GM23338 (cell line): ENCODE results near the gene SLC38A8. TPM values are rescaled to one million over a fixed set of nuclear protein-coding genes. Genes with fewer than 3 reads are reported as not detected.

ENCODE experiments used
- ATAC-seq: fragments of 200-7000 bp; cut with Tn5 transposase; 3 replicates; pipeline ENCODE4 v1.9.1; 2020
- DNase-seq: peaks from one replicate; pipeline ENCODE4 v3.0.0-alpha.2; 2015; ENCODE audit warnings: low spot score
- H2AFZ ChIP-seq: fragments of 200-600 bp; sonication (generic); 2 replicates; pipeline ENCODE4 v1.8.0; 2016; ENCODE audit warnings: antibody characterized with exemption, mild to moderate bottlenecking, moderate library complexity
- H3F3A ChIP-seq: fragments of 200-600 bp; sonication (generic); replicated peaks from 2 replicates; pipeline ENCODE4 v1.8.0; 2017; ENCODE audit warnings: antibody characterized with exemption, mixed run types, low read depth
- H3K27ac ChIP-seq: fragments of 200-600 bp; sonication (generic); 2 replicates; pipeline ENCODE4 v1.6.1; 2016; ENCODE audit warnings: low read depth
- H3K27me3 ChIP-seq: fragments of 200-600 bp; sonication (generic); 2 replicates; pipeline ENCODE4 v1.8.0; 2016; ENCODE audit warnings: mild to moderate bottlenecking, mixed run types, moderate library complexity; ENCODE audit not compliant: insufficient read depth
- H3K36me3 ChIP-seq: fragments of 200-600 bp; sonication (generic); 2 replicates; pipeline ENCODE4 v1.8.0; 2016; ENCODE audit warnings: mild to moderate bottlenecking; ENCODE audit not compliant: insufficient read depth
- H3K4me1 ChIP-seq: fragments of 200-600 bp; sonication (generic); 2 replicates; pipeline ENCODE4 v1.8.0; 2016; ENCODE audit warnings: mild to moderate bottlenecking, moderate library complexity; ENCODE audit not compliant: insufficient read depth
- H3K4me2 ChIP-seq: fragments of 200-600 bp; sonication (generic); 2 replicates; pipeline ENCODE4 v1.7.1; 2017; ENCODE audit warnings: mixed run types
- H3K4me3 ChIP-seq: fragments of 200-600 bp; sonication (generic); 2 replicates; pipeline ENCODE4 v1.6.1; 2016; ENCODE audit warnings: mixed run types
- H3K79me2 ChIP-seq: fragments of 200-600 bp; sonication (generic); replicated peaks from 2 replicates; pipeline ENCODE4 v1.8.0; 2017; ENCODE audit warnings: mild to moderate bottlenecking; ENCODE audit not compliant: insufficient read depth
- H3K9me2 ChIP-seq: fragments of 200-600 bp; sonication (generic); 2 replicates; pipeline ENCODE4 v1.8.0; 2017; ENCODE audit not compliant: insufficient read depth
- H4K20me1 ChIP-seq: fragments of 200-600 bp; sonication (generic); replicated peaks from 2 replicates; pipeline ENCODE4 v1.8.0; 2017; ENCODE audit warnings: mild to moderate bottlenecking; ENCODE audit not compliant: insufficient read depth
- H3K27ac Mint-ChIP-seq: 2 replicates; pipeline ENCODE4 v1.8.0; 2020; ENCODE audit warnings: inconsistent platforms, mild to moderate bottlenecking, moderate library complexity, mixed read lengths
- H3K27me3 Mint-ChIP-seq: 3 replicates; pipeline ENCODE4 v1.8.0; 2022; ENCODE audit warnings: low read depth, mild to moderate bottlenecking, moderate library complexity, mixed read lengths, inconsistent platforms; ENCODE audit not compliant: insufficient read depth, poor library complexity
- H3K36me3 Mint-ChIP-seq: 3 replicates; pipeline ENCODE4 v1.8.0; 2021; ENCODE audit warnings: low read depth, mild to moderate bottlenecking, inconsistent platforms, moderate library complexity, mixed read lengths
- H3K4me1 Mint-ChIP-seq: 3 replicates; pipeline ENCODE4 v1.8.0; 2020; ENCODE audit warnings: mild to moderate bottlenecking, inconsistent platforms, mixed read lengths
- H3K4me3 Mint-ChIP-seq: 3 replicates; pipeline ENCODE4 v1.8.0; 2021; ENCODE audit warnings: moderate library complexity, mild to moderate bottlenecking, inconsistent platforms, mixed read lengths
- H3K9me3 Mint-ChIP-seq: 3 replicates; pipeline ENCODE4 v1.8.0; 2020; ENCODE audit warnings: moderate library complexity, mild to moderate bottlenecking, inconsistent platforms, mixed read lengths
- CREB1 ChIP-seq: fragments of 250-450 bp; sonication (Bioruptor Pico); IDR thresholded peaks from 2 replicates; pipeline ENCODE4 v1.5.0; 2020; ENCODE audit warnings: low read depth, mild to moderate bottlenecking, moderate library complexity
- CTCF ChIP-seq, 2 experiments: fragments of 200-600 bp in 1 of 2; sonication (generic) in 1 of 2; conservative IDR thresholded peaks; 2 replicates each; pipeline versions ENCODE4 v1.5.1 to v1.6.1; 2016 to 2017; ENCODE audit warnings: antibody characterized with exemption in 2 of 2, low read depth in 2 of 2, mild to moderate bottlenecking in 2 of 2, moderate library complexity in 1 of 2
- EZH2phosphoT487 ChIP-seq: fragments of 200-600 bp; sonication (generic); IDR thresholded peaks from one replicate; pipeline ENCODE4 v1.8.1; 2018; ENCODE audit warnings: antibody characterized with exemption; ENCODE audit not compliant: unreplicated experiment
- JUNB ChIP-seq: IDR thresholded peaks from one replicate; pipeline ENCODE4 v1.6.1; 2016; ENCODE audit warnings: antibody characterized with exemption; ENCODE audit not compliant: unreplicated experiment
- NANOG ChIP-seq: IDR thresholded peaks from 2 replicates; pipeline ENCODE4 v1.6.1; 2016; ENCODE audit warnings: antibody characterized with exemption, borderline replicate concordance
- POLR2AphosphoS5 ChIP-seq: IDR thresholded peaks from 2 replicates; pipeline ENCODE4 v1.6.1; 2016; ENCODE audit warnings: antibody characterized with exemption, low read depth
- REST ChIP-seq: IDR thresholded peaks from one replicate; pipeline ENCODE4 v1.6.1; 2018; ENCODE audit warnings: antibody characterized with exemption; ENCODE audit not compliant: unreplicated experiment
- STAT1 ChIP-seq: IDR thresholded peaks from one replicate; pipeline ENCODE4 v1.6.1; 2016; ENCODE audit warnings: antibody characterized with exemption; ENCODE audit not compliant: unreplicated experiment
- ZNF114 ChIP-seq: fragments of 250-450 bp; sonication (Bioruptor Pico); IDR thresholded peaks from 2 replicates; pipeline ENCODE4 v1.5.0; 2020; ENCODE audit warnings: mild to moderate bottlenecking, moderate library complexity
- ZNF331 ChIP-seq: fragments of 250-450 bp; sonication (Bioruptor Pico); IDR thresholded peaks from 2 replicates; pipeline ENCODE4 v1.5.0; 2020; ENCODE audit warnings: low read depth, mild to moderate bottlenecking, moderate library complexity
- ZNF462 ChIP-seq: fragments of 250-450 bp; sonication (Bioruptor Pico); IDR thresholded peaks from 2 replicates; pipeline ENCODE4 v1.5.0; 2020; ENCODE audit warnings: mild to moderate bottlenecking, moderate library complexity
- polyA plus RNA-seq: library from polyadenylated mRNA; unstranded; fragments of >200 nt; fragmentation: Nextera tagmentation; extraction: Ambion mirVana; gene quantifications from 2 replicates; pipeline ENCODE4 v1.2.1, GENCODE V29; 2016
- total RNA-seq: library from RNA; depleted of rRNA; stranded (reverse); fragments of >200 nt; shearing (Covaris generic); gene quantifications from 2 replicates; pipeline ENCODE4 v1.2.3, GENCODE V29; 2014

The SLC38A8 gene
- total and polyA plus RNA-seq, 2 experiments from 2014 or later = not detected

- Mint-ChIP-seq H3K9me3 (no peaks in the 10 kb centered on the region), H3K4me1 (peaks cover 18% of the 10 kb centered on the region), H3K27me3 (peaks cover 18% of the 10 kb centered on the region), H3K36me3 (no peaks in the 10 kb centered on the region), H3K27ac (no peak overlapping the region), H3K4me3 (peak overlapping the region; percentile 55)
- H3K79me2 ChIP-seq = no peaks in the 10 kb centered on the region
- DNase-seq = peak; percentile 88
- peak overlapping the region; percentile 66 for H3K4me2 ChIP-seq
- no peak for TF ChIP-seq ZNF462 (CRISPR knock-in tag)
- TF ChIP-seq JUNB = no peak
- TF ChIP-seq NANOG = no peak
- no peak for TF ChIP-seq CTCF (conservative IDR thresholded peaks at IDR 0.05; ENCODE audit: low read depth in 2 of 2)
- no peak for TF ChIP-seq CREB1 (CRISPR knock-in tag)
- TF ChIP-seq ZNF114 (CRISPR knock-in tag) = no peak
- no peak for TF ChIP-seq STAT1
- no peak for TF ChIP-seq EZH2phosphoT487
- no peak for TF ChIP-seq ZNF331 (CRISPR knock-in tag)
- TF ChIP-seq POLR2AphosphoS5 = no peak
- TF ChIP-seq REST = no peak
- no peaks in the 10 kb centered on the region for H3K9me2 ChIP-seq
- H3K27ac ChIP-seq = no peak overlapping the region
- H3K27me3 ChIP-seq = no peaks in the 10 kb centered on the region
- H3K4me3 ChIP-seq = 0 out of 2 replicates have a peak overlapping the region, but pooled peaks have one; percentile 26
- H3K36me3 ChIP-seq = no peaks in the 10 kb centered on the region
- no peaks in the 10 kb centered on the region for H3F3A ChIP-seq
- H4K20me1 ChIP-seq = no peaks in the 10 kb centered on the region
- H3K4me1 ChIP-seq = peaks cover 3% of the 10 kb centered on the region; the same call in 1 of the 2 replicates
- peak; percentile 97 for ATAC-seq
- H2AFZ ChIP-seq = 0 out of 2 replicates have a peak overlapping the region, but pooled peaks have one; percentile 32
These were observed 46.8 kb downstream of the SLC38A8 start for GRCh38 chr16:83995754-83996153.
